NCI-H146 treated with DMSO at 0.1 percent for 48 hours (cell line): ENCODE data around the gene DUSP15.

ENCODE experiments used
- DNase-seq: peaks from one replicate; lab custom pipeline; 2025; ENCODE audit not compliant: unreplicated experiment; lab: John Stamatoyannopoulos, UW

The DUSP15 gene

DNA sequence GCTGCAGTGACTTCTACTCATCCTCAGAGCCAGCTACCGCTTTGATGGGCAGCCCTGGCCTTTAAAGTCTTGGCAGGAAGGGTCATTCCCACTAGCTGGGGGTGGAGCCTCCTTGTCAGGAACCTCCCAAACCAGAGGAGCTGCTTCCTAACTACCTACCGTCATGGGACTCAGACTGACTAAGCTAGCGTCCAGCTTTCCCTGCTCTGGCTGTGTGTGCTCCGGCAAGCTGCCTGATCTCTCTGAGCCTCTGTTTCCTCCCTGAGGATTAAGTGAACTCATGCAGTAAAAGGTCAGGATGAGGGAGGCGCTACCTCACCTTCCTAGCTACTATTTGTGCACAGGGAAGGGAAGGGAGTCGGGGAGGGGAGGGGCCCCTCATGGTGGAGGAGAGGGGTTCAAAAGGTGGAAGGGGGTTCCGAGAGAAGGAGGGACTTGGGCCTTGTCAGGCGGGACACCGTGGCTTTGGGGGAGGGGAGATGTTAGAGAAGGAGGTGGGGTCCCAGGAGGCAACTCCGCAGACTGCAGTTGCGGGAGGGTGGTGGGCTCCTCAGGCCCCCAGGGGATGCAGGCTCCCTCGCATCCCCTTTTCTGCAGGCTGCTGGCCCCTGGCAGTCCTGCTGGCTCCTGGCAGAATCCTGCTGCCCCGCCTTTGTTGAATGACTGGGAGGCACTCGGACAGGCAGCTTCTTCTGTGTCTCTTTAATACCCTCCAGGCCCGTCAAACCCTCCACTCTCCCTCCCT, 9.8 kb downstream of the DUSP15 start:
- DNase-seq, result no peak

DNA sequence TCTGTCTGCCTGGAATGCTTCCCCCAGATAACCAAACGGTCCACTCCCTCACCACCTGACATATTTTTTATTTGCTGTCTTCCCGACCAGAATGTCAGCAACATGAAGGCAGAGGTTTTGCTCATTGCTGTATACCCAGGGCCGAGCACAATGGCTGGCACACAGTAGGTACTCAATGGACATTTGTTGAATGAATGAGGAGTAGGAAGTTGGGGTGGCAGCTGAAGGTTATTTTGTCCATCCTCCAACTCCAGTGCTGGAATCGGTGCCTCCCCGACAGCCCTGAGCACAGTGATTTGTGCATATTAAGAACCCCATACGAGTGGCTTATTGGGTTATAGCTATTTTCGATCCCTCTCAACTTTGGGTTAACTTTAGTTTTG, 10.3 kb downstream of the DUSP15 start:
- no peak for DNase-seq

GRCh38 chr20:31859266-31859997, 10.9 kb downstream of the DUSP15 start:
- DNase-seq, result no peak

GRCh38 chr20:31858760-31859083, 11.6 kb downstream of the DUSP15 start:
- no peak for DNase-seq

DNA sequence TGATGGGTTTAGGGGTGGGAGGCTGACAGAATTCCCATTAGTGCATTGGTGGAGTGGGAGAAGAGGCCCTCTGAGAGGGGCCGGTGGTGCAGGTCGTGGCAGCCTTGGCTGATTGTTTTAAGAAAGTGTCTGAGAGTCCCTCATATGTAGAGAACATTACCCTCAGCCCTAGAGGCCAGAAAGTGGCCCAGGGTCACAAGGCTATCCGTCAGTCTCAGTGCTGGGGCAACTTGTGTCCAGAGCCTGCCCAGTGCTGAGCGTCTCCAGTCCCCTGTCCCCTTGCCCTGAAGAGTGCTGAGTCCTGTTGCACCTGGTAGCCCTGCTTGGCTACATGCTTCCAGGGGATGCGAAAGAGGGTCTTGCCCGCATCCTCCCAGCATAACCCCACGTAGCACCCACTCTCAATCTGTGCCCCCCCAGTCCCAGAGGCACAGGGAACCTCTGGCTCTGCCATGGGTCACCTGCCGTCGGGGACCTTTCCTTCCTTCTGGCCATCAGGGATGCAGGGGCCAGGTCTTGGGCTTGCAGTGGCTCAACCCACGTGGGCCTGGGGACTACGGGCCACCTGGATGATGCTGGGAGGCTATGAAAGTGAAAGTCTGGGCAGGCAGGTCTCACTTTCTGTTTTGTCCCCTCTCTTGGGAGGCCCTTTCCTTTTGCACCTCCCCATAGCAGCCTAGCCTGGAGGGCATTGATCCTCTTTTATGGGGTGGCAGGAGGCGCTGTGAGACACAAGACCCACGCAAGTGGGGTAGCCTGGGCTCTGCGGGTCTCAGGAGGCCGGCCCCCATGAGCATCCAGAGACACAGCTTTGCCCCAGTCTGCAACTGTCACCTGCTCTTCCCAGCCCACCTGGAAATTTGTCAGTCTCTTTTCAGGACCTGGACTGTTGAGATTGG, 12.2 kb downstream of the DUSP15 start:
- DNase-seq, result no peak

GRCh38 chr20:31856516-31856915, 13.8 kb downstream of the DUSP15 start:
- DNase-seq, result no peak

DNA sequence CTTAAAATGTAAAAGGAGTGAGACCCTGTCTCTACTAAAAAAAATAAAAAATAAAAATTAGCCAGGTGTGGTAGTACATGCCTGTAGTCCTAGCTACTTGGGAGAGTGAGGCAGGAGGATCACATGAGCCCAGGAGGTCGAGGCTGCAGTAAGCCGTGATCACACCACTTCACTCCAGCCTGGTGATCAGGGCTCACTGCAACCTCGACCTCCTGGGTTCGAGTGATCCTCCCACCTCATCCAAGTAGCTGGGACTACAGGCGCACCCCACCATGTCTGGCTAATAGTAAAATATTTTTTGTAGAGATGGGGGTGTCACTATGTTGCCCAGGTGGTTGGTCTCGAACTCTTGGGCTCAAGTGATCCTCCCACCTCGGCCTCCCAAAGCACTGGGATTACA, 16.8 kb downstream of the DUSP15 start:
- DNase-seq, result no peak

GRCh38 chr20:31851240-31851955, 18.9 kb downstream of the DUSP15 start:
- no peak for DNase-seq

DNA sequence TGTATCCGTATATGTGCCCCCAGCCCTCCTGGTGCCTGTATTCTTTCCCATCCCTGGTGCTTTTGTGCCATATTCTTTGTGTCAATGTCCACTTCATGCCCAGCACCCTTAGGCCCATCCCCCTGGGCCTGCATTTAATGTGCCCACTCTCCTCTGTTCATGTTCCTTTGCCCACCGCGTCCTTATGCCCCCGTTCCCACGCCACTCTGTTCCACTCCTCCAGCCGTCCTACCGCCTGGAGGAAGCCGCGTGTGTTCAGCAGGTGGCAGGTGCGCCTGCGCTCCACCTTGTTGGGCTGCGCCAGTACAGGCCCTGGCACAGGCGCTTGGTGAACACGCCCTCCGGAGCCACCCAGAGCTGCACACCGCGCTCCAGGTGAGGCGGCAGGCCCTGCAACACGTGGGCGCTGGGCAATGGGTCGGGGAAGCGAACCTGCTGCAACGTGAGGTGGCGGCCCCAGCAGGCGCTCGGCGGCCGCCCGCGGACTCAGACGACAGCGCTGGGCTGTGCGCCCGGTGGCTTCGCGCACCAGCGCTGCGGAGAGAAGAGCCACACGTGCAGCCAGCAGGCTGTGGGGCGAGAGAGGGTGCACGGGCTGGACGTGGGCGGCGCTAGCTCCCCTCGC, 20.9 kb downstream of the DUSP15 start:
- peak; percentile 84 for DNase-seq

DNA sequence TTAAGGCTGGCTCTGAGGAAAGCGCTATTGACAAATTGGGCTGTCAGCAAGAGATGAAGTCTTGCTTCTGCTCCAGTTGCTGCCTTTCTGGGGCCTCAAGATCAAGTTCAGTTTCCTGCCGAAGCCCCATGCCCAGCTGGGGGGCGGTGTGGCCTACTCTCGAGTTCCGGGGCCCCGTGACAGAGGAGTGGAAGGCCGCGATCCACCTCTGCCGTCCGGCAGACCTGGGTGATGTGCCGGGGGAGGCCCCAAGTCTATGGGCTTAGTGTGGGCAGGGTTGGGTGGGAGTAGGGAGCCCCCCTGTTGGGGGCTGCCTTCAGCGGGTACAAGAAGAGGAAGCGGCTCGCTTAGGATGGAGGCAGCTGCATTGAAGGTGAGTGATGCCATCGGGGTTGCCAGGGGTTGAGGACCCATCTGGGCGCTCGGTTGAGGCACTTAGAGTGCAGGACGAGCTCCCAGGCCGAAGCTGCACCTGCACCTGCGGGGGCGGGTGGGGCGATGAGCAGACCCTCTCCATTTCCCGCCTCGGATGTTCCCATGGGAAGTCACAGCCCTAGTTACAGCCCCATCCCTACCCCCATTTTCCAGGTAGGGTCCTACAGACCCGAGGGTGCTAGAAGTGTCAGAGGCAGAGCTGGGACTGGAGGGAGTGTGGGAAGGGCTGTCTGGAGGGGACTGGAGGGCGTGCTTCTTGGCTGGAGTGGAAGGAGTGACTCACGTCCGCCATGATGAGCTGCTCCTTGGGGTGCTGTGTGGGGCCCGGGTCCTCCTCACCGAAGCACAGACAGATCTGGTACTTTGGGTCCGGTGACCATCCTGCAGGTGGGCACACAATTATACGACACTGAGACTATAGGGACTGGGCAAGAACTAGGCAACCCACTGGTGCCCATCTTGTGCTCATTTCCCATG, 22.0 kb downstream of the DUSP15 start:
- DNase-seq, result no peak

GRCh38 chr20:31846793-31847138, 23.6 kb downstream of the DUSP15 start:
- DNase-seq, result no peak

- no peak for DNase-seq
These were observed 24.9 kb downstream of the DUSP15 start, which contains the start of gene FOXS1 for GRCh38 chr20:31845300-31845863. Gene FOXS1, minus strand, starts transcription at chr20:31845604. Its CDS starts 62 bp downstream, at chr20:31845542.

GRCh38 chr20:31844737-31845299, 25.5 kb downstream of the DUSP15 start:
- no peak for DNase-seq

- DNase-seq, result no peak
These were observed 26.4 kb downstream of the DUSP15 start for GRCh38 chr20:31843881-31844280.

DNA sequence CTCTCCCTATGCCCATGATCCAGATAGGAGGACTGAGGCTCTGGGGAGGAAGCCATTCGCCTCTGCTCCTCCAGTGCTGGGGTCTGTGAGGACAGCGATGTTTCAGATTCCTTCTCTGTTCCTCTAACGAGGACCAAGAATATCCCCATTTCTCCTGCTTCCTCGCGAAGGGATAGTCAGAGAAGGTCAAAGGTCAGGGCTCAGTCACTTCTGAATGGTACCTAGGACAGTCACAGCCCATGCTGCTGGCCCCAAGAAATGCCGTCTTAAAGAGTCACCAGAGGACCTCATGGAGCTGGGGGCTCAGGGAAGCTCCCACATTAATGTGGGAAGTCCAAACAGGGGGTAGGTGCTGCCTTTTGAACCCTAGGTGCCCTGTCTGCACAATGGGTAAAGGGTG, 27.0 kb downstream of the DUSP15 start:
- no peak for DNase-seq

DNA sequence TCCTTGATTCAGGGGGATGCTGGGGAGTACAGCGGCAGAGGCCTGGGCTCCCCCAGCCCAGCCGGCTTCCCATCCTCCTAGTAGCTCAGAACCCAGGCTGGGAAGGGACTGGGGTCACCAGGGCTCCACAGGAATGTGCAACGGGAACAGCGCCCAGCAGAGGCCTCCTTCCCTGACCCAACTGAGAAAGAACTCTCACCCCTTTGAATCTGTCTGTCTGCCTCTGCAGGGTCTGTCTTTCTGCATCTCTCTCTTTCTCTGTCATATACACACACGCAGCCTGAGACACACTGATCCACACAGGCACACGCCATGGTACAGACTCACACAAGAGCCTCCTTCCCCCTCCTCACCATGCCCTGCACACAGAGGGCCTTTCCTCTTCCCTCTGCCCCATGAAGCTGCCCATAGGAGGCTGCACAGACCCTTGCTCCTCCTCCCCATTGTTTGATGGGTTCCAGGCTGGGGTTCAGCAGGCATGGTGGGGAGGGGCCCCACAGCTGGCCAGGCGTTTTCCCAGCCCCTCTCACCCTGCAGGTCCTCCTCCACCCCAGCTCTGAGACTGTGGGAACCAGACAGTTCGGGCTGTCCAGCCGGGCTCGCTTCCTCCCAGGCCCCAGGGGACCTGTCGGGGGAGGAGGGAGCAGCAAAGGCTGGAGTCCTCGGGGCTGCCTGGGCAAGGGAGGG, 27.7 kb downstream of the DUSP15 start:
- no peak for DNase-seq

DNA sequence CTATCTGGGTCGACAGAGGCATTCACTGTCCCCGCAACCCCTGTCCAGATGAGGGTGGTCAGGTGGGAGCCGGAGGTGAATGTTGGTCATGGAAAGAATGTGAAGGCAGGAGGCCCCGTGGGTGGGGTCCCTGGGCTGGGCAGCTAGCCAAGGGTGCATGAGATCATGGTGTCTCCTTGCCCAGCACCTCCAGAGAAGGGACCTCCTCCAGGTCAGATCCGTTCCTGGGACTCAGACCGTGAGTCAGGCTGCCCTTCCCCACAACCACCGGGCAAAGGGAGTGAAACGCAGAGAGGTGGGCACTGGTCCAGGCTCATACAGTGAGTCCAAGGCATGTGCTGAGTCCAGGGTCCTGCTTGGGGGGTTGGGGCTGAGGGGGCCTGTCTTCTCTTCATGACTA, 28.4 kb downstream of the DUSP15 start:
- no peak for DNase-seq
